Thyroid gland (tissue), 4 donors: ENCODE data around the gene ZNF468.

Experiments used
- POLR2A ChIP-seq, 2 donors: fragments of 450-650 bp; IDR thresholded peaks; one replicate each; pipeline ENCODE4 v1.6.1; 2017; ENCODE audit warnings: antibody characterized with exemption in 2 of 2, mild to moderate bottlenecking in 2 of 2, moderate library complexity in 1 of 2
- TF ChIP-seq, protein P1 (sequence below), 6 experiments: fragments of 200-600 bp in 3 of 6; fragments of 450-650 bp in 3 of 6; sonication (generic) in 3 of 6; IDR thresholded peaks; one replicate each; pipeline ENCODE4 v1.5.1; 2016 to 2019; ENCODE audit warnings: antibody characterized with exemption in 6 of 6, mild to moderate bottlenecking in 2 of 6, inconsistent platforms in 1 of 6, moderate library complexity in 1 of 6

GRCh38 chr19:52896431-52897137, 39.2 kb upstream of the ZNF468 start:
- TF ChIP-seq POLR2A (IDR thresholded peaks at IDR 0.05): no peak
- TF ChIP-seq, protein P1, sequence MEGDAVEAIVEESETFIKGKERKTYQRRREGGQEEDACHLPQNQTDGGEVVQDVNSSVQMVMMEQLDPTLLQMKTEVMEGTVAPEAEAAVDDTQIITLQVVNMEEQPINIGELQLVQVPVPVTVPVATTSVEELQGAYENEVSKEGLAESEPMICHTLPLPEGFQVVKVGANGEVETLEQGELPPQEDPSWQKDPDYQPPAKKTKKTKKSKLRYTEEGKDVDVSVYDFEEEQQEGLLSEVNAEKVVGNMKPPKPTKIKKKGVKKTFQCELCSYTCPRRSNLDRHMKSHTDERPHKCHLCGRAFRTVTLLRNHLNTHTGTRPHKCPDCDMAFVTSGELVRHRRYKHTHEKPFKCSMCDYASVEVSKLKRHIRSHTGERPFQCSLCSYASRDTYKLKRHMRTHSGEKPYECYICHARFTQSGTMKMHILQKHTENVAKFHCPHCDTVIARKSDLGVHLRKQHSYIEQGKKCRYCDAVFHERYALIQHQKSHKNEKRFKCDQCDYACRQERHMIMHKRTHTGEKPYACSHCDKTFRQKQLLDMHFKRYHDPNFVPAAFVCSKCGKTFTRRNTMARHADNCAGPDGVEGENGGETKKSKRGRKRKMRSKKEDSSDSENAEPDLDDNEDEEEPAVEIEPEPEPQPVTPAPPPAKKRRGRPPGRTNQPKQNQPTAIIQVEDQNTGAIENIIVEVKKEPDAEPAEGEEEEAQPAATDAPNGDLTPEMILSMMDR (IDR thresholded peaks at IDR 0.05): no peak
